H9 (cell line): ENCODE results near the gene KDF1. TPM values are rescaled to one million over a fixed set of nuclear protein-coding genes. Genes with fewer than 3 reads are reported as not detected.

Experiments
- DNase-seq: peaks from one replicate; pipeline ENCODE4 v3.0.0-alpha.2; 2017
- H2AFZ ChIP-seq: one replicate; pipeline ENCODE4 v1.6.1; 2013; ENCODE audit warnings: mild to moderate bottlenecking, low read length, control low read depth, moderate library complexity
- H2AK5ac ChIP-seq: 2 replicates; pipeline ENCODE4 v1.6.1; 2013; ENCODE audit warnings: low read length, control low read depth, mixed read lengths; ENCODE audit not compliant: insufficient read length
- H2BK120ac ChIP-seq: one replicate; pipeline ENCODE4 v1.6.1; 2013; ENCODE audit warnings: low read depth, mild to moderate bottlenecking, low read length, control low read depth, inconsistent platforms; ENCODE audit not compliant: poor library complexity, severe bottlenecking
- H2BK12ac ChIP-seq: 2 replicates; pipeline ENCODE4 v1.6.1; 2013; ENCODE audit warnings: low read length, control low read depth, mixed read lengths, low read depth; ENCODE audit not compliant: insufficient read length
- H2BK15ac ChIP-seq: 2 replicates; pipeline ENCODE4 v1.6.1; 2013; ENCODE audit warnings: low read depth, low read length, control low read depth
- H2BK20ac ChIP-seq: one replicate; pipeline ENCODE4 v1.6.1; 2013; ENCODE audit warnings: low read depth, mild to moderate bottlenecking, low read length, control low read depth, inconsistent platforms; ENCODE audit not compliant: poor library complexity, severe bottlenecking
- H2BK5ac ChIP-seq: 2 replicates; pipeline ENCODE4 v1.6.1; 2013; ENCODE audit warnings: low read length, control low read depth, mixed read lengths; ENCODE audit not compliant: insufficient read length
- H3K14ac ChIP-seq: 2 replicates; pipeline ENCODE4 v1.6.1; 2013; ENCODE audit warnings: low read length, control low read depth; ENCODE audit not compliant: insufficient read depth
- H3K18ac ChIP-seq: 2 replicates; pipeline ENCODE4 v1.6.1; 2013; ENCODE audit warnings: low read depth, mild to moderate bottlenecking, mixed read lengths, low read length, control low read depth; ENCODE audit not compliant: insufficient read length
- H3K23ac ChIP-seq: 2 replicates; pipeline ENCODE4 v1.6.1; 2013; ENCODE audit warnings: low read length, control low read depth, mixed read lengths, low read depth; ENCODE audit not compliant: insufficient read length
- H3K23me2 ChIP-seq: 2 replicates; pipeline ENCODE4 v1.6.1; 2013; ENCODE audit warnings: low read depth, mild to moderate bottlenecking, mixed read lengths, low read length, control low read depth; ENCODE audit not compliant: insufficient read length, poor library complexity, severe bottlenecking
- H3K27ac ChIP-seq: 2 replicates; pipeline ENCODE4 v1.5.1; 2013; ENCODE audit warnings: low read length, control low read depth, mixed read lengths, low read depth; ENCODE audit not compliant: insufficient read length
- H3K27me3 ChIP-seq: 2 replicates; pipeline ENCODE4 v1.6.1; 2013; ENCODE audit warnings: low read length, control low read depth, inconsistent platforms; ENCODE audit not compliant: insufficient read depth
- H3K4ac ChIP-seq: 2 replicates; pipeline ENCODE4 v1.6.1; 2013; ENCODE audit warnings: low read depth, mild to moderate bottlenecking, control low read depth, inconsistent platforms, low read length, moderate library complexity
- H3K4me1 ChIP-seq: 2 replicates; pipeline ENCODE4 v1.6.1; 2013; ENCODE audit warnings: low read length, control low read depth, inconsistent platforms; ENCODE audit not compliant: insufficient read depth
- H3K4me2 ChIP-seq: 2 replicates; pipeline ENCODE4 v1.6.1; 2013; ENCODE audit warnings: low read length, control low read depth, mixed read lengths; ENCODE audit not compliant: insufficient read length, insufficient read depth
- H3K56ac ChIP-seq: 2 replicates; pipeline ENCODE4 v1.6.1; 2013; ENCODE audit warnings: low read depth, mild to moderate bottlenecking, mixed read lengths, low read length, control low read depth; ENCODE audit not compliant: insufficient read length
- H3K79me1 ChIP-seq: 2 replicates; pipeline ENCODE4 v1.6.1; 2013; ENCODE audit warnings: low read depth, mild to moderate bottlenecking, moderate library complexity, low read length, control low read depth, inconsistent platforms; ENCODE audit not compliant: insufficient read depth, poor library complexity, severe bottlenecking
- H3K79me2 ChIP-seq: 2 replicates; pipeline ENCODE4 v1.6.1; 2013; ENCODE audit warnings: low read length, control low read depth, inconsistent platforms; ENCODE audit not compliant: insufficient read depth
- H3K9ac ChIP-seq: 2 replicates; pipeline ENCODE4 v1.6.1; 2013; ENCODE audit warnings: low read length, control low read depth, mixed read lengths; ENCODE audit not compliant: insufficient read length; ENCODE audit errors: extremely low read depth
- H3K9me3 ChIP-seq: one replicate; pipeline ENCODE4 v1.6.1; 2013; ENCODE audit warnings: low read depth, low read length, inconsistent platforms; ENCODE audit not compliant: control insufficient read depth
- H3T11ph ChIP-seq: one replicate; pipeline ENCODE4 v1.6.1; 2013; ENCODE audit warnings: mild to moderate bottlenecking, low read length, control low read depth, inconsistent platforms
- H4K20me1 ChIP-seq: one replicate; pipeline ENCODE4 v1.6.1; 2013; ENCODE audit not compliant: control insufficient read depth, insufficient read length, insufficient read depth
- H4K5ac ChIP-seq: 2 replicates; pipeline ENCODE4 v1.6.1; 2013; ENCODE audit warnings: low read depth, mild to moderate bottlenecking, mixed read lengths, low read length, control low read depth; ENCODE audit not compliant: insufficient read length
- H4K8ac ChIP-seq: replicated peaks from 2 replicates; pipeline ENCODE4 v1.6.1; 2013; ENCODE audit warnings: low read length, control low read depth, mixed read lengths, low read depth; ENCODE audit not compliant: insufficient read length
- H4K91ac ChIP-seq: 2 replicates; pipeline ENCODE4 v1.6.1; 2013; ENCODE audit warnings: low read depth, mild to moderate bottlenecking, moderate library complexity, mixed read lengths, low read length, control low read depth; ENCODE audit not compliant: insufficient read length
- H3K27ac Mint-ChIP-seq, 3 experiments: 2 replicates in 2 of 3; 3 replicates in 1 of 3; pipeline ENCODE4 v1.8.0; 2020 to 2021; ENCODE audit warnings: mixed read lengths in 3 of 3, mild to moderate bottlenecking in 1 of 3, moderate library complexity in 1 of 3
- H3K27me3 Mint-ChIP-seq: 2 replicates; pipeline ENCODE4 v1.8.0; 2021; ENCODE audit warnings: low read depth, mild to moderate bottlenecking, moderate library complexity, mixed read lengths
- H3K36me3 Mint-ChIP-seq, 3 experiments: 2 replicates in 2 of 3; 3 replicates in 1 of 3; pipeline ENCODE4 v1.8.0; 2020 to 2021; ENCODE audit warnings: low read depth in 3 of 3, mixed read lengths in 3 of 3; ENCODE audit not compliant: insufficient read depth in 1 of 3
- H3K4me1 Mint-ChIP-seq, 2 experiments: 2 replicates each; pipeline ENCODE4 v1.8.0; 2020; ENCODE audit warnings: mixed read lengths in 2 of 2
- H3K4me3 Mint-ChIP-seq, 2 experiments: 2 replicates in 1 of 2; 3 replicates in 1 of 2; pipeline ENCODE4 v1.8.0; 2020 to 2021; ENCODE audit warnings: mild to moderate bottlenecking in 2 of 2, mixed read lengths in 2 of 2, moderate library complexity in 1 of 2
- H3K9me3 Mint-ChIP-seq, 2 experiments: 2 replicates in 1 of 2; 3 replicates in 1 of 2; pipeline ENCODE4 v1.8.0; 2020; ENCODE audit warnings: mild to moderate bottlenecking in 2 of 2, mixed read lengths in 2 of 2, moderate library complexity in 1 of 2
- WGBS: extraction: QIAGEN DNeasy Blood & Tissue Kit; methylation state at CpG from one replicate; pipeline ENCODE4 v1.1.7; 2013; ENCODE audit warnings: missing lambda C conversion rate, low lambda C conversion rate, mixed read lengths; ENCODE audit not compliant: insufficient read length; ENCODE audit errors: extremely low coverage; 5-methylcytosine and 5-hydroxymethylcytosine counted together
- total RNA-seq: library from RNA; stranded (reverse); gene quantifications from 2 replicates; pipeline ENCODE4 v1.2.1, GENCODE V29; 2021
- TF ChIP-seq, protein P1 (sequence below): fragments of 200-600 bp; sonication (generic); conservative IDR thresholded peaks from 3 replicates; pipeline ENCODE4 v1.8.0; 2021; ENCODE audit warnings: antibody characterized with exemption, mild to moderate bottlenecking

Gene KDF1
- total RNA-seq, 1 experiment from 2014 or later: 17.6 TPM

DNA sequence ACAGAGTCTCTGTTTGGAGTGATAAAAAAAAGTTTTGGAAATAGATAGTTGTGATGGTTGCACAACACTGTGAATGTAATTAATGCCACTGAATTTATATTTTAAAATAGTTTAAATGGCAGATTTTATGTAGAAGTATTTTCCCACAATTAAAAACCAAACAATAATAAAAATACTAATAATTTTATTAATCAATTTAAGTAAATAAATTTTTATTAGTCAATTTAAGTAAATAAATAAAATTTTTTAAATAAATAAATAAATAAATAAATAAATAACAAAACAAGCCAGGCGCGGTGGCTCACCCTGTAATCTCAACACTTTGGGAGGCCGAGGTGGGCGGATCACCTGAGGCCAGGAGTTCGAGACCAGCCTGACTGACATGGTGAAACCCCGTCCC lies 4.9 kb upstream of the KDF1 start:
- H2AFZ ChIP-seq: no peak overlapping the region
- H3K9ac ChIP-seq: no peak overlapping the region
- Mint-ChIP-seq H3K36me3 (no peaks in the 10 kb centered on the region), H3K9me3 (no peaks in the 10 kb centered on the region; a peak in 1 of 5 replicates), H3K27ac (no peak overlapping the region; a peak in 1 of 7 replicates), H3K4me1 (peaks cover 12 to 13% of the 10 kb centered on the region in 2 experiments), H3K4me3 (no peak overlapping the region), H3K27me3 (peaks cover 5% of the 10 kb centered on the region)
- no peak overlapping the region for H2BK12ac ChIP-seq
- H3K56ac ChIP-seq: no peak overlapping the region
- TF ChIP-seq, protein P1, sequence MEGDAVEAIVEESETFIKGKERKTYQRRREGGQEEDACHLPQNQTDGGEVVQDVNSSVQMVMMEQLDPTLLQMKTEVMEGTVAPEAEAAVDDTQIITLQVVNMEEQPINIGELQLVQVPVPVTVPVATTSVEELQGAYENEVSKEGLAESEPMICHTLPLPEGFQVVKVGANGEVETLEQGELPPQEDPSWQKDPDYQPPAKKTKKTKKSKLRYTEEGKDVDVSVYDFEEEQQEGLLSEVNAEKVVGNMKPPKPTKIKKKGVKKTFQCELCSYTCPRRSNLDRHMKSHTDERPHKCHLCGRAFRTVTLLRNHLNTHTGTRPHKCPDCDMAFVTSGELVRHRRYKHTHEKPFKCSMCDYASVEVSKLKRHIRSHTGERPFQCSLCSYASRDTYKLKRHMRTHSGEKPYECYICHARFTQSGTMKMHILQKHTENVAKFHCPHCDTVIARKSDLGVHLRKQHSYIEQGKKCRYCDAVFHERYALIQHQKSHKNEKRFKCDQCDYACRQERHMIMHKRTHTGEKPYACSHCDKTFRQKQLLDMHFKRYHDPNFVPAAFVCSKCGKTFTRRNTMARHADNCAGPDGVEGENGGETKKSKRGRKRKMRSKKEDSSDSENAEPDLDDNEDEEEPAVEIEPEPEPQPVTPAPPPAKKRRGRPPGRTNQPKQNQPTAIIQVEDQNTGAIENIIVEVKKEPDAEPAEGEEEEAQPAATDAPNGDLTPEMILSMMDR: no peak
- no peak overlapping the region for H2BK120ac ChIP-seq
- no peak overlapping the region for H2AK5ac ChIP-seq
- H3K4me1 ChIP-seq: peaks cover 5% of the 10 kb centered on the region; the same call in 1 of the 2 replicates
- H2BK20ac ChIP-seq: no peak overlapping the region
- no peak overlapping the region for H4K5ac ChIP-seq
- H3K79me1 ChIP-seq: no peaks in the 10 kb centered on the region
- H3T11ph ChIP-seq: no peak overlapping the region
- H3K18ac ChIP-seq: no peak overlapping the region
- no peak overlapping the region for H3K14ac ChIP-seq
- H3K4me2 ChIP-seq: no peak overlapping the region
- no peaks in the 10 kb centered on the region for H4K20me1 ChIP-seq
- DNase-seq: no peak
- no peak overlapping the region for H3K4ac ChIP-seq
- H3K27me3 ChIP-seq: no peaks in the 10 kb centered on the region; the same call in 1 of the 2 replicates
- no peak overlapping the region for H3K27ac ChIP-seq
- WGBS: no CpG with 5 or more reads among the region's 6 CpGs
- H2BK15ac ChIP-seq: no peak overlapping the region
- H4K8ac ChIP-seq: no peak overlapping the region
- 0 out of 2 replicates have a peak, but pooled peaks cover 2% of the 10 kb centered on the region for H3K79me2 ChIP-seq
- peaks cover 6% of the 10 kb centered on the region for H3K23me2 ChIP-seq
- no peaks in the 10 kb centered on the region for H3K9me3 ChIP-seq
- no peak overlapping the region for H3K23ac ChIP-seq
- H4K91ac ChIP-seq: no peak overlapping the region
- no peak overlapping the region for H2BK5ac ChIP-seq
